ENCODE results near the gene VASH2.

The VASH2 gene

DNA sequence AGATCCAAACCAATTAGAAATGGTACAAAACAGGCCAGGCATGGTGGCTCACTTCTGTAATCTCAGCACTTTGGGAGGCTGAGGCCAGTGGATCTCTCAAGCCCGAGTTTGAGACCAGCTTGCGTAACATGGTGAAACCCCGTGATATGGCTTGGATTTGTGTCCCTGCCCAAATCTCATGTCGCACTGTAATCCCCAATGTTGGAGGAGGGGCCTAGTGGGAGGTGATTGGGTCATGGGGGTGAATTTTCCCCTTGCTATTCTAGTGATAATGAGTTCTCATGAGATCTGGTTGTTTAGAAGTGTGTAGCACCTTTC lies 7.0 kb upstream of the VASH2 start:
- DNase-seq (ENCODE audit: insufficient read length, low spot score) (no peak), FAIRE-seq (peak; percentile 77)
- no peak for TF ChIP-seq SPI1 (IDR thresholded peaks at IDR 0.05; ENCODE audit: low read depth, low read length)
- TF ChIP-seq PAX5 (IDR thresholded peaks at IDR 0.05; ENCODE audit: insufficient read depth, low read length, severe bottlenecking) = no peak
- no peak for TF ChIP-seq POLR2A (IDR thresholded peaks at IDR 0.05; ENCODE audit: low read depth, low read length)
- no peak for TF ChIP-seq TAF1 (IDR thresholded peaks at IDR 0.05; ENCODE audit: low read depth, low read length)
- TF ChIP-seq POLR2AphosphoS5 (IDR thresholded peaks at IDR 0.05; ENCODE audit: low read depth, low read length) = no peak
- no peak for TF ChIP-seq POU2F2 (IDR thresholded peaks at IDR 0.05; ENCODE audit: low read depth, low read length)

DNA sequence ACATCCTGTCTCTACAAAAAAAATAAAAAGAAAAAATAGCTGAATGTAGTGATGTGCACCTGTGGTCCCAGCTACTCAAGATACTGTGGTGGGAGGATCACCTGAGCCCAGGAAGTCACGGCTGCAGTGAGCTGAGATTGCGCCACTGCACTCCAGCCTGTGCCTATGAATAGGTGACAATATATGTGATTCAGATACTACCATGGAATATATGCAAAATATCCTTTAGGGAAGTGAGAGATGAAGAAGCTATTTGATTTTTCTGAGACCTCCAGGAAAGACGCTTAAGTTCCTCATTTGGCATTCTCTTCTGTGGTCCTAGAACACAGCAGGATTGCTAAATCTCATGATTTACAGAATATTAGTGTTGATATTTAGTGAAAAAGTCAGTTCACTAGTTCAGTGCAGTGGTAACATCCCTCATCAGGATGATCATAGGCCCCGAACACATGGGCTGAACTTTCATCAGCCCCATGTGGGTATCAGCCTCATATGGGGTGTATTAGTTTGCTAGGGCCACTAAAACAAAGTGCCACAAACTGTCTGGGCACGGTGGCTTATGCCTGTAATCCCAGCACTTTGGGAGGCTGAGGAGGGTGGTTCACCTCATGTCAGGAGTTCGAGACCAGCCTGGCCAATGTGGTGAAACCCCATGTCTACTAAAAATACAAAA lies 6.0 kb upstream of the VASH2 start:
- DNase-seq (ENCODE audit: insufficient read length, low spot score) (no peak), FAIRE-seq (peak; percentile 82)
- TF ChIP-seq PAX5 (IDR thresholded peaks at IDR 0.05; ENCODE audit: insufficient read depth, low read length, severe bottlenecking) (no peak), SPI1 (IDR thresholded peaks at IDR 0.05; ENCODE audit: low read depth, low read length) (peak; percentile 76)

DNA sequence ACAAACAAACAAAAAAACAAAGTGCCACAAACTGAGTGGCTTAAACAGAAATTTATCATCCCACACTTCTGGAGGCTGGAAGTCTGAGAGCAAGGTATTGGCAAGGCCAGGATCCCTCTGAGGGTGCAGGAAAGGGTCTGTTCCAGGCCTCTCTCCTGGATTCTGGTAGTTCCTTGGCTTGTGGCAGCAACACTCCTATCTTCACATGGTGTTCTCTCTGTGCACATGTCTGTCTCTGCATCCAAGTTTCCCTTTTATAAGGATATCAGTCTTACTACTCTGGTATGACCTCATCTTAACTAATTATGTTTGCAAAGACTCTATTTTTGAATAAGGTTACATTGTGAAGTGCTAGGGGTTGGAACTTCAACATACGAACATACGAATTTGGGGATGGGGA lies 5.3 kb upstream of the VASH2 start:
- no peak for TF ChIP-seq TAF1 (IDR thresholded peaks at IDR 0.05; ENCODE audit: low read depth, low read length)
- no peak for TF ChIP-seq SPI1 (IDR thresholded peaks at IDR 0.05; ENCODE audit: low read depth, low read length)
- no peak for TF ChIP-seq POLR2AphosphoS5 (IDR thresholded peaks at IDR 0.05; ENCODE audit: low read depth, low read length)
- no peak for TF ChIP-seq POU2F2 (IDR thresholded peaks at IDR 0.05; ENCODE audit: low read depth, low read length)
- no peak for TF ChIP-seq PAX5 (IDR thresholded peaks at IDR 0.05; ENCODE audit: insufficient read depth, low read length, severe bottlenecking)
- TF ChIP-seq POLR2A (IDR thresholded peaks at IDR 0.05; ENCODE audit: low read depth, low read length) = no peak
- FAIRE-seq (no peak), DNase-seq (ENCODE audit: insufficient read length, low spot score) (no peak)

DNA sequence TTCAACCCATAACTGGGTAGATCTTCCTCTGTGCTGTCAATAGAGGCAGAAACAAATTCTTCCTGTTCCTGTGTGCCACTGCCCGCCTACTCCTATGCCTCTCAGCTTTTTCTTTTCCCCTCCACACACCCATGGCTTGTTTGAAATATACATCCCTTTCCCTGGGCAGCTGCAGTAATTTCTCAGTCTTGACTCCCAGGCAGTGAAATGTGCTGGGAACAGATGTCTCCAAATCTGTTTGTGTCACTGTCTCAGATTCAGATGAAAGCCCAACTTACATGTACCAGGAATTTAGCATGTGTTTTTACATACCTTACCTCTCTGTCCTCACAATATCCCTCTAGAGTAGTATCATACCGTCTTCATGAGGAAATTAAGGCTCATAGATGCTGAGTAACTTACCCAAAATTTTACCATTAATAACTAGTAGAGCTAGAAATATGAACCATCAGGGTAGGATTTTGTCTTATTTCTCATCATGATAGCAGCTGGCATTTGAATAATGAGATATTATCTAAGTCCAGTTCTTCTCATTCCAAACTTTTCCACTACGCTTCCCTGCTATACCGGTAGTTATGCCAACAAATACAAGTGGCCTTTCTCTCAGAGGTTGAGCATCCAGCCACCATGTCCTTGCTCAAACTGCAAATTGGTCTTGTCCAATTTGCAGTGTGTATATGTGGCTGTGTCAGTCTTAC lies 4.7 kb upstream of the VASH2 start:
- DNase-seq (ENCODE audit: insufficient read length, low spot score) (no peak), FAIRE-seq (peak; percentile 62)
- no peak for TF ChIP-seq POU2F2 (IDR thresholded peaks at IDR 0.05; ENCODE audit: low read depth, low read length)
- no peak for TF ChIP-seq PAX5 (IDR thresholded peaks at IDR 0.05; ENCODE audit: insufficient read depth, low read length, severe bottlenecking)
- TF ChIP-seq POLR2A (IDR thresholded peaks at IDR 0.05; ENCODE audit: low read depth, low read length) = no peak
- TF ChIP-seq SPI1 (IDR thresholded peaks at IDR 0.05; ENCODE audit: low read depth, low read length) = no peak
- TF ChIP-seq TAF1 (IDR thresholded peaks at IDR 0.05; ENCODE audit: low read depth, low read length) = no peak
- no peak for TF ChIP-seq POLR2AphosphoS5 (IDR thresholded peaks at IDR 0.05; ENCODE audit: low read depth, low read length)

DNA sequence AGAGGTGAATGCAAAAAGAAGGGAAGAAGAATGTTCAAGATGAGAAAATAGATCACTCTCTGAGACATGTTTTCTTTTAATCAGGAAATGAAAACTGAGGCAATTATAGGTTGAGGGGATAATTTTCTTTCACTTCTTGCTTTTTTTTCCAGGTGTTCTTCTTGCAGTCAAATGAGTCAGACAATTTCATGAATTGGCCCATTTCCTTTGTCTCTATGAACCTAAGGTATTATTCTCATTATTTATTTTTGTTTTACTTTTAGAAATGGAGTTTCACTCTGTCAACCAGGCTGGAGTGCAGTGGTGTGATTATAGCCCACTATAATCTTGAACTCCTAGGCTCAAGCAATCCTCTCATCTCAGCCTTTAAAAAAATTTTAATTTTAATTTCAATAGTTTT lies 3.5 kb upstream of the VASH2 start:
- no peak for FAIRE-seq
- no peak for DNase-seq (ENCODE audit: insufficient read length, low spot score)
- TF ChIP-seq POU2F2 (IDR thresholded peaks at IDR 0.05; ENCODE audit: low read depth, low read length) = no peak
- TF ChIP-seq SPI1 (IDR thresholded peaks at IDR 0.05; ENCODE audit: low read depth, low read length) = peak; percentile 69
- no peak for TF ChIP-seq PAX5 (IDR thresholded peaks at IDR 0.05; ENCODE audit: insufficient read depth, low read length, severe bottlenecking)

DNA sequence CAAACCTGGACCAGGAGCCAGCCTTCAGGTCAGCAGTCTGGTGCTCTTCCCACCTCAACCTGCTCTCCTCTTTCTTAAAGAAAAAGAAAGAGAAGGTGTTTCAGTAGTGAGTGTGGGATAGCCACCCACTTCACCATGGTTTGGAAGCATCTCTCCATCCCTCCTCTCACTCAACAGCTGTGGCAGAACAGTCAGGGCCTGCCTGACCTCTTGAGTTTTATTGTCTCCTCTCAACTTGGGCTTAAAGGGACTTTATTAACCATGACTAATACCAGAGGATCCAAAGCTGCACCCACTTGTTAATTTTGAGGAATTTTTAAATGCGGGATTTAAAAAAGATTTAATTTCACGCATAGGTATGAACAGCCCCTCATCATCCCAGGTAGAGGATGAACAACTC lies 570 bp upstream of the VASH2 start:
- no peak for FAIRE-seq
- no peak for TF ChIP-seq TAF1 (IDR thresholded peaks at IDR 0.05; ENCODE audit: low read depth, low read length)
- no peak for TF ChIP-seq POLR2A (IDR thresholded peaks at IDR 0.05; ENCODE audit: low read depth, low read length)
- TF ChIP-seq POU2F2 (IDR thresholded peaks at IDR 0.05; ENCODE audit: low read depth, low read length) = no peak
- TF ChIP-seq SPI1 (IDR thresholded peaks at IDR 0.05; ENCODE audit: low read depth, low read length) = no peak
- no peak for TF ChIP-seq POLR2AphosphoS5 (IDR thresholded peaks at IDR 0.05; ENCODE audit: low read depth, low read length)
- no peak for TF ChIP-seq PAX5 (IDR thresholded peaks at IDR 0.05; ENCODE audit: insufficient read depth, low read length, severe bottlenecking)
- DNase-seq (ENCODE audit: insufficient read length, low spot score) = no peak

DNA sequence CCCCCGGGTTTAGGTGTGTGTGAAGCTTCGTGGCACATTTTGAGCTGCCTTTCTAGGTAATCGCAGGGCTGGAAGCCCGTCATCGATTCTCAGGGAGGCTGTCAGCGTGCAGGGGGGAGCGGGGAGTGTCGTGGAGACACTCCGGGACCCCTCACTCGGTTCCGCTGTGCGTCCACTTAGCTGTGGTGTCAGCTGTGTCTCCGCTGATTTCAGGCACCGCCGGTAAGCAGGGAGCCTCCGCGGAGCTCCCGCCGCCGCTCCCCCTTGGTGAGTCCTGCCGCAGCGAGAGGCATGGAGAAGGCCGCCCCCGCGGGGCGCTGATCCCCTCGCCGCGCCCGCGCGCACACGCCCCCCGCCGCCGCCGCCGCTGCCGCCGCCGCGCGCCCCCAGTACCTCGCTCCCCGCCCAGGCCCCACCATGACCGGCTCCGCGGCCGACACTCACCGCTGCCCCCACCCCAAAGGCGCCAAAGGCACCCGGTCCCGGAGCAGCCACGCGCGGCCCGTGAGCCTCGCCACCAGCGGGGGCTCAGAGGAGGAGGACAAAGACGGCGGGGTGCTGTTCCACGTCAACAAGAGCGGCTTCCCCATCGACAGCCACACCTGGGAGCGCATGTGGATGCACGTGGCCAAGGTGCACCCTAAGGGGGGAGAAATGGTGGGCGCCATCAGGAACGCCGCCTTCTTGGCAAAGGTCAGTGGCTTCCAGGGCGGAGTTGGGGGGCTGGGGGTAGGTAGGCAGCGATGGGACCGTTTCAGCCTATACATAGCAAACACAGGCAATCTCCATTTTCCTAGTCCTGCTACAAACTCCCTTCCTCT lies 995 bp downstream of the VASH2 start:
- no peak for FAIRE-seq

DNA sequence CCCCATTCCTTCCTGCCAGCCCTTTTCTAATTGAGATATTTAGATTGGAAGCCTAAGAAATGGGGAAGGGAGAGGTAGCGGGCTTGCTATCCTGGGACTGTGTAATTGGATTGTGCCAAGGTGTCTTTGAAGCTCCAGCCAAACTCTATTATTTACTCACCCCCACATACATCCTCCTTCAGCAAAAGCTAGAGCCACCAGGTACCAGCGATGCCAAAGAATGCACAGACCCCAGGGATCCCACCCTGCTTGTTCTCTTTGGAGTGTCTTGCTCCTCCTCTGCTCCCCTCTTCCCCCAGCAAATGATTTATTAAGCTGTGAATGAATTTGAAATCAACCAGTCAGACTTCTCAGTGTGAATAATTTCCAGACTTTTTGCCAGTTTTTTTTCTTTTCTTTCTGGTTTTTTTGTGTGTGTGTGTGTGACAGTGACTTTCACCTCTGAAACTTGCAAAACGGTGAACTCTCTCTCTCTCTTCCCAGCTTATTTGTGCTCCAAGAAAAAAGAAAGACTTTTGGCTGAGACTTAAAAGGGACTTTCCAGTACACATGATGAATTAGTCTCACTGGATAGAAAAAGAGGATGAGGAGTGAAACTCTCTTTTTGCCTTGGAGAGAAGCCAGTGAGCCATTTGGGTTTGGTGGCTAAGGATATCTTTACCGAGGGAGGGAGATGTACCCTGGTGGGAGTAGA lies 1.8 kb downstream of the VASH2 start:
- DNase-seq (ENCODE audit: insufficient read length, low spot score) (no peak), FAIRE-seq (no peak)

More for the DNA sequence above, 995 bp downstream of the VASH2 start:
- no peak for DNase-seq (ENCODE audit: insufficient read length, low spot score)
- TF ChIP-seq PAX5 (IDR thresholded peaks at IDR 0.05; ENCODE audit: insufficient read depth, low read length, severe bottlenecking) (no peak), TAF1 (IDR thresholded peaks at IDR 0.05; ENCODE audit: low read depth, low read length) (no peak), POU2F2 (IDR thresholded peaks at IDR 0.05; ENCODE audit: low read depth, low read length) (no peak), SPI1 (IDR thresholded peaks at IDR 0.05; ENCODE audit: low read depth, low read length) (no peak), POLR2AphosphoS5 (IDR thresholded peaks at IDR 0.05; ENCODE audit: low read depth, low read length) (no peak), POLR2A (IDR thresholded peaks at IDR 0.05; ENCODE audit: low read depth, low read length) (no peak)

DNA sequence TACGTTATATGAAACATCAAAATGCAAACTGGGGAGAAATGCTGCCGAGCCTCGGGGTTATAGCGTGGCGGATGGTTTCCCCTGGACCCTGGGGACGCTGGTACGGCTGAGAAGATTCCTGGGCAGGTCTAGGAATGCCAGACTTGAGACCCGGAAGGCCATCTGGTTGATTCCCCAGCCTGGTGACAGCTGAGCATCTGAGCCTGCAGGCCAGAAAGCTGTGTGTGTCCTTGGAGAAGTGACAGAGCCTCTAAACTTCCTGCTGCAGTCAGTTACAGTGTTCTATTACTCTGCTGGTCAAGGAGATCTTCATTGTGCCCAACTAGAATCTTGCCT lies 2.3 kb downstream of the VASH2 start:
- TF ChIP-seq POLR2A (IDR thresholded peaks at IDR 0.05; ENCODE audit: low read depth, low read length) (no peak), POLR2AphosphoS5 (IDR thresholded peaks at IDR 0.05; ENCODE audit: low read depth, low read length) (no peak), TAF1 (IDR thresholded peaks at IDR 0.05; ENCODE audit: low read depth, low read length) (no peak), SPI1 (IDR thresholded peaks at IDR 0.05; ENCODE audit: low read depth, low read length) (no peak), POU2F2 (IDR thresholded peaks at IDR 0.05; ENCODE audit: low read depth, low read length) (no peak), PAX5 (IDR thresholded peaks at IDR 0.05; ENCODE audit: insufficient read depth, low read length, severe bottlenecking) (no peak)
- DNase-seq (ENCODE audit: insufficient read length, low spot score) (no peak), FAIRE-seq (no peak)

More for the DNA sequence above, 1.8 kb downstream of the VASH2 start:
- TF ChIP-seq PAX5 (IDR thresholded peaks at IDR 0.05; ENCODE audit: insufficient read depth, low read length, severe bottlenecking) (no peak), POLR2AphosphoS5 (IDR thresholded peaks at IDR 0.05; ENCODE audit: low read depth, low read length) (no peak), POU2F2 (IDR thresholded peaks at IDR 0.05; ENCODE audit: low read depth, low read length) (no peak), SPI1 (IDR thresholded peaks at IDR 0.05; ENCODE audit: low read depth, low read length) (no peak), POLR2A (IDR thresholded peaks at IDR 0.05; ENCODE audit: low read depth, low read length) (no peak), TAF1 (IDR thresholded peaks at IDR 0.05; ENCODE audit: low read depth, low read length) (no peak)
